ENCODE data around the gene WIPF1.

DNA sequence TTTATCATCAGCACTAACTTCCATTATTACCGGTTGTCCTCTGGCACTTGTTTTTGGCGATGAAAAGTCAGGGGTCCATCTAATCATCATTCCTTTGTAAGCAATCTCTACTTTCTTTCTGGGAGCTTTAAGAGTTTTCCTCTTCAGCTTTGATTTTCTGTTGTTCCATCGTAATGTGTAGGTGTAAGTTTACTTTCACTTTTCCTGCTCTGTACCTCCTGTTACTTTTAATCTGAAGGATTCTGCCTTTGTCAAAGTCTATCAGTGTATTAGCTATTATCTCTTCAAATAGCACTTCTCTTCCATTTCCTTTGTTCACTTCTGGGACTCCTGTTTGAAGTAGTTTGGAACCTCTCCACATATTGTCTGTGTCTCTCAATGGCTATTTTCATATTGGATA lies 85.3 kb downstream of the WIPF1 start:
- TF ChIP-seq, protein P1, sequence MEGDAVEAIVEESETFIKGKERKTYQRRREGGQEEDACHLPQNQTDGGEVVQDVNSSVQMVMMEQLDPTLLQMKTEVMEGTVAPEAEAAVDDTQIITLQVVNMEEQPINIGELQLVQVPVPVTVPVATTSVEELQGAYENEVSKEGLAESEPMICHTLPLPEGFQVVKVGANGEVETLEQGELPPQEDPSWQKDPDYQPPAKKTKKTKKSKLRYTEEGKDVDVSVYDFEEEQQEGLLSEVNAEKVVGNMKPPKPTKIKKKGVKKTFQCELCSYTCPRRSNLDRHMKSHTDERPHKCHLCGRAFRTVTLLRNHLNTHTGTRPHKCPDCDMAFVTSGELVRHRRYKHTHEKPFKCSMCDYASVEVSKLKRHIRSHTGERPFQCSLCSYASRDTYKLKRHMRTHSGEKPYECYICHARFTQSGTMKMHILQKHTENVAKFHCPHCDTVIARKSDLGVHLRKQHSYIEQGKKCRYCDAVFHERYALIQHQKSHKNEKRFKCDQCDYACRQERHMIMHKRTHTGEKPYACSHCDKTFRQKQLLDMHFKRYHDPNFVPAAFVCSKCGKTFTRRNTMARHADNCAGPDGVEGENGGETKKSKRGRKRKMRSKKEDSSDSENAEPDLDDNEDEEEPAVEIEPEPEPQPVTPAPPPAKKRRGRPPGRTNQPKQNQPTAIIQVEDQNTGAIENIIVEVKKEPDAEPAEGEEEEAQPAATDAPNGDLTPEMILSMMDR (IDR thresholded peaks at IDR 0.05; ENCODE audit: insufficient read depth, low read depth, low read length), result no peak
- TF ChIP-seq EZH2 (IDR thresholded peaks at IDR 0.05; ENCODE audit: insufficient read depth, low read length), result no peak

Measured in astrocyte (in vitro differentiated cells and primary cell).